ENCODE data around the gene SERPINE3.

- no peak for TF ChIP-seq CTCF (IDR thresholded peaks at IDR 0.05; ENCODE audit: borderline replicate concordance, extremely low read depth, low read length, poor library complexity, severe bottlenecking)
- TF ChIP-seq EZH2 (IDR thresholded peaks at IDR 0.05; ENCODE audit: borderline replicate concordance, low read depth, low read length, severe bottlenecking): no peak
These were observed 56.9 kb downstream of the SERPINE3 start for GRCh38 chr13:51396352-51396751.
